GM12891 (cell line): ENCODE data around the gene MAGEB10.

ENCODE experiments used
- POLR2A ChIP-seq: IDR thresholded peaks from 2 replicates; pipeline ENCODE4 v1.6.1; 2011; ENCODE audit warnings: low read depth, low read length, control low read depth
- POLR2AphosphoS5 ChIP-seq: IDR thresholded peaks from 2 replicates; pipeline ENCODE4 v1.6.1; 2011; ENCODE audit warnings: low read depth, low read length, control low read depth
- SPI1 ChIP-seq: IDR thresholded peaks from 2 replicates; pipeline ENCODE4 v1.6.1; 2011; ENCODE audit warnings: low read depth, low read length, control low read depth
- TAF1 ChIP-seq: IDR thresholded peaks from 2 replicates; pipeline ENCODE4 v1.6.1; 2011; ENCODE audit warnings: low read depth, low read length, control low read depth

DNA sequence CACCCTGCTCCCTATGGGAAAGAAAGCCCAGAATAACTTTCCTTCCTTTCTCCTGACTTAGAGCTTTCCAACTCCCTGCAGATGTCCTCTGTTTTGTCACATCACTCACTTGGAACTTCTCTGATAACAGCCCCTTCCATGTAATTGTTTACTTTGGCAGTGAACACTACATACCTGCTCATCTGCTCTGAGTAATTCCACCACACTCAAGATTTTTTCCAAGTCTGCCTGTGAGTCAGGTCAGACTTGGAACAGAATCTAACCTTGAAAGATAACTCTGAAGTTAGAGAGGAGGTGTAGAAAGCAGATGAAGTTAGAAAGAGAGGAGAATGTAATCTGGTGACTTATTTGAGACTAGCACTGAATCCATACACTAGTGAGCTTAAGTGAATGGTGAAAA, 7.4 kb downstream of the MAGEB10 start:
- TF ChIP-seq POLR2A (no peak), TAF1 (no peak), POLR2AphosphoS5 (no peak), SPI1 (no peak)
